ENCODE results near the gene ADARB2.

- TF ChIP-seq CTCF (IDR thresholded peaks at IDR 0.05) (no peak), POLR2A (IDR thresholded peaks at IDR 0.05) (no peak)
These were observed 306.1 kb downstream of the ADARB2 start for GRCh38 chr10:1431229-1431628.
